HG03108 (cell line): ENCODE measurements around the gene LAMB4.

ENCODE experiments used
- ATAC-seq: cut with Tn5 transposase; IDR thresholded peaks from one replicate; pipeline ENCODE4 v1.9.1; 2021; ENCODE audit warnings: moderate library complexity; ENCODE audit not compliant: unreplicated experiment

The LAMB4 gene

DNA sequence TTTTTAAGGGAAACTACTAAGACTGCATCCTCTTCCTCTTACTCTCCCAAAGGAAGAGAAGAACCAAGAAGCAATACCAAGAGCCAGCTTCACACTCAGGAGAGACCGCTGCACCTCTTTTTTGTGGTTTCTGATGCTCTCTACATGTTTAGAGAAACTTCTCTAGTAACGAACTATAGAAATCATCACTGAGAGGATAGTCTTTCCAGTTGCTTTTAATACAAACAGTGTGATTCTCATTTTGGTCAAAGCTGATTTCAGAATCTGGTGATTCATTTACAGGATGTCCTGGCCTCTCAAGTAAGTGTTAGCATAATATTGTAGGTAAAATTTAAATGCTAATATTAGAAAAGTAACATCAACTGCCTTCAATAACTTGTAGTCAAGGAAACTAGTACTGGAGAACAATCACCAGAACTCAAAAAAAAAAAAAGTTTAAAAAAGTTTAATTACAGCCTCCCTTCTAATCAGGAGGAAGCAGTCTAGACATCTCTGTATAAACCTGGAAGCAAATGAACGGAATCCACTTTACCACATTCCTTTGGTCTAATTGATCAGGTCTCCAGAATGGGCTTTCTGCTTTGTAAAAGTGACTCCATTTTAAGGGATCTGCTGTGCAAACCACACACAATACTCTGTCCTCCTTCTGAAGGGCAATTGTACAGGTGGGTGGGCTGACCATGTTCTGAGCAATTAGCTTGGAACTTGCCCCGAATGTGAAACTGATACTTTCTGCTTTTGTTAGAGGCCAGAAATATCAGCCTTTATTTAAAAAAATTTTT lies 130.2 kb downstream of the LAMB4 start:
- ATAC-seq, result no peak

GRCh38 chr7:107998660-107999480 lies 131.3 kb downstream of the LAMB4 start:
- no peak for ATAC-seq

DNA sequence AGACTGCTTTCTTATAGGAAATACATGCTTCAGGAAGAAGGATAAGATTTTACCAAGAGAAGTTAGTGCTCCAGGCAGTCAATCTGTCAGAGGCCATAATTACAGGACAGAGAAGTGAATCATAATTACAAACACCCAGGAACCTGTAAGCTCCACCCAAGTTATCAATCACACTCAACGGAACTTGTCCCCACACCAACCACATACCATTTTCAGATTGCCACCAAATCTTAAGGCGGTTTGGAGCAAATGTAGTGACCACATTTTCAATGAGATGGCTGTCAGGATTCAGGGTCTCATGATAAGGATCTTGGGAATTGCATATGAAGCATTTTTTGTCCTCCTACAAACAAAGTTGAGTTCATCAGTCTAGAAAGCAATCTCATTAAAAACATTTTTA lies 132.0 kb downstream of the LAMB4 start:
- no peak for ATAC-seq

DNA sequence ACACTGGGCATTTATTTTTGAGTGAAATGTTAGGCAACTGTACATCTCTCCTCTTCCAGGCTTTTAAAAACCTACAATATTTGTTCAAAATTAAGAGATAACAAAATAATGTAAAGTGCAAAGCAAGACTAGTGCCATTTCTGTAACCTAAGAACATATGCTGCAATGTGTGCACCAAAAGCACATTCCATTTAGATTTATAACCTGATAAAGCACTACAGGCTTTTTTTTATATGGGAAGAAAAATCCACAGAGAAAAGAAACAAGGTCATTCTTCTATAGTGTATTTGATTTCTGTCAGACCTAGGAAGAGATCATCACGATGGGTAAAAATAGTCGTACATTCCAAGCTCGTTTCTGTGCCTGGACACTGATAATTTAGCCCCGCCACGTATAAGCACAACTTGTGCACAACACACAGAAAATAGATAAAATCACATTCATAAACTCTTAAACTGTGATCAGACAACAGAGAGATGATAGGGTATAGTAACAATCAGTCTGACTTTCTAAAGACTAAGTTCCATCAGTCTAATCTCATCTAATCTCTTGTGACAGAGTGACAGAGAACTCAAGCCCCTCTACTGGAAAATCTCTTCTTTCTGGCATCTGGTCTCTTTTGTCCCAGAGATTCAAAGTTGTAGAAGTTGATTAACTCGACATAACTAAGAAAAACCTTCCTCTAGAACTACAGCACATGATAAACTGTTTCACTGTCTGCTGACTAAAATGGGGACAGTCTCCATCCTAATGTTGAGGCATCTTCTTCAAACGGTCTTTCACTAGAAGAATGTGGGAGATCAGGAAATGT lies 133.9 kb downstream of the LAMB4 start:
- ATAC-seq, result no peak

DNA sequence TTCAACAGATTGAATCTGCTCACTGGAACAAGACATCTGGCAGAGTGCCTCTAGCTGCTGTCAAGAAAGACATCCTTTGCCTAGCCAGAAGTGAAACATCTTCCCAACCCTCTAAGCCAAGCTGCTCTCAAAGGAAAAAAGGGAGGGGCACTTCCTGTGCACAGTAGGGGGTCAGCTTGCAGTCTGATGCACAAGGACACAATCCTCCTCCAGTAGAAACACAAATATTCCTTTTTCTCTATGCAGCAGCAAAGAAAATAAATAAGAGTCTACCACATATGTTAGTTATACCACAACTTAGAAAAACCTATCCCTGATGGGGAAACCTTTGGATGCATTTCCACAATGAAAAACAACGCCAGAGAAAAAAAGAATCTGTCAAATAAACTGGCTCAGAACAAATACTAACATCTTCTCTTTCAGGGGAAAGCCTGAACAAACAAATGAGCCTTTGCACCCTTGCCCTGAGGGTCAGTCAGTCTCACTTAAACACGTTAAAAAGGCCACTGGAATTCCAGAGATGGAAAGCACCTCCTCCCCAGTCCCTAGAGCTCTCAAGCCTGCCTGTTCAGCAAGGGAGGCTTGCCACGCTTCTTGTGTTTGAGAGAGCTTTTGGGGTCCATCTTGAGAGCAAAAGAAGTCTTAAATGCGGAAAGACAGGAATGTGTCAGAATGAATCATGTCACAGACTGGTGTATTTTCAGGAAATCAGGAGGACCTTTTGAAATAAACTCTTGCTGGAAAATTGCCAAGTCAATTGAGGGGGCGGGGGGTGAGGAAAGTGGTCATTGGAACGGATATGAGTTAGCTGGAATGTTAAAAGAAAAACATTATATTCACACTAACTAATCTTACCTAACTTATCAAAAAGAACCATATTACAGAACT lies 134.7 kb downstream of the LAMB4 start:
- no peak for ATAC-seq

- no peak for ATAC-seq
These were observed 135.6 kb downstream of the LAMB4 start for GRCh38 chr7:107994421-107995030.

GRCh38 chr7:107993891-107994291 lies 136.3 kb downstream of the LAMB4 start:
- no peak for ATAC-seq

DNA sequence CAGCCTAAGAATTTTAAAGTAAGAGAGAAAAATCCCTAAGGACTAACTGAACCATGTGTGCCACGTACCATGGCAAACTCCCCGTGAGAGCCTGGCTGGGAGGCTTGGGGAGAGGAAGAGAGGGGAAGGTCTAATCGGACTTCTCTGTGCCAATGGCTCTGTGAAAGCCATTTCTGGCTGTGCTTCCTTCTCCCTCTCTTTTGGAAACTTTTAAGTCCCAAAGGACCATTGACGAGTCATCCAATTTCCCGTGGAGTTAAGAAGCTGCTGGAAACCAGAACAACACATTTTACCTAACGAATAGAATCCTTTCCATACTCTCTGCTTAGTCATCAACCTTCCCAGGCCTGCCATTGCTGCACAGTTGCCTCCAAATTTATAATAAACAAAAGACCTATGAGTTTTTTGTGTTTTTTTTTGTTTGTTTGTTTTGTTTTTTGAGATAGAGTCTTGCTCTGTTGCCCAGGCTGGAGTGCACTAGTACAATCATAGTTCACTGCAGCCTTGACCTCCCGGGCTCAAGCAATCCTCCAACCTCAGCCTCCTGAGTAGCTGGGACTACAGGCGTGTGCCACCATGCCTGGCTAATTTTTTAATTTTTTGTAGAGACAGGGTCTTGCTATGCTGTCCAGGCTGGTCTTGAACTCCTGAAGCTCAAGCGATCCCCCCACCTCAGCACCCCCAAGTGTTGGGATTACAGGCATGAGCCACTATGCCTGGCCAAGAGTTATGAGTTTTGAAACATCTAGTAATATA lies 140.4 kb downstream of the LAMB4 start:
- no peak for ATAC-seq

DNA sequence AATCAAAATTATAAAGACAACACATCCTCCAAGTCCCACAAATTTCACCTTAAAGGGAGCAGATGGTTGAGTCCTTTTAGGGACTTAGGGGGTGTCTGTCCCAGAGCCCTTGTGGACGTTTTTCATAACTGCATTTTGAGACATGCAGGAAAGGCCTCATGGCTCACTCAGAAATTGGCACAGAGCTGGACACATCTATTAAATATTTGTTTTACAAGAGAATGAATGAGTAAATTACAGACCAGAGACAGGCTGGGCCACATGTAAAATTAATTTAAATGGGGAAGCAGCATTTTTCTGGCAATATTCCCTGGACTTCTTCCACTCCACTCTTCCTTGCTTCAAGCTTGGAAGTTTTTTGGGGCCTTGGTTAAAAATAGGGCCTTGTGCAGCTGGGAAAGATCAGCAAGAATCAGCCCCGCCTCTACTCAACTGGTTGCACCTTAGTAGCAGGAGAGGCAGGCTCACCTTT lies 147.2 kb downstream of the LAMB4 start:
- no peak for ATAC-seq

GRCh38 chr7:107982042-107982840 lies 147.9 kb downstream of the LAMB4 start:
- no peak for ATAC-seq

DNA sequence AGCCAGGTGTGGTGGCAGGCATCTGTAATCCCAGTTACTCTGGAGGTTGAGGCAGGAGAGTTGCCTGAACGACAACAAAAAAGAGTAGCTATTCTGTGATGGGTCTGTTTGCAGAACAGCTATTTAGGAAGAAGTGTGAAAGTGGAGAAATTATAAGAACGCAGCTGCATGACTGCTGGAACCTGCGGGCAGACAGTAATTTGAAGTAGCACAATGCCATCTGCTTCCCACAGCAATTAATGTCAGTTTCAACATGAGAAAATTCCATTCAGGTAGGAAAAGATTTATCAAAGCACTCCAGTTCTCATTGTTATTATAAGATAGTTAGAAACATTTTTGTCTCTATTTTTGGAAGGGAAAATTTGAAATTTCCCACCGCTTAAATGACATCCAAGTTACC lies 148.7 kb downstream of the LAMB4 start:
- no peak for ATAC-seq

- ATAC-seq, result no peak
These were observed 149.4 kb downstream of the LAMB4 start for GRCh38 chr7:107980671-107981190.

DNA sequence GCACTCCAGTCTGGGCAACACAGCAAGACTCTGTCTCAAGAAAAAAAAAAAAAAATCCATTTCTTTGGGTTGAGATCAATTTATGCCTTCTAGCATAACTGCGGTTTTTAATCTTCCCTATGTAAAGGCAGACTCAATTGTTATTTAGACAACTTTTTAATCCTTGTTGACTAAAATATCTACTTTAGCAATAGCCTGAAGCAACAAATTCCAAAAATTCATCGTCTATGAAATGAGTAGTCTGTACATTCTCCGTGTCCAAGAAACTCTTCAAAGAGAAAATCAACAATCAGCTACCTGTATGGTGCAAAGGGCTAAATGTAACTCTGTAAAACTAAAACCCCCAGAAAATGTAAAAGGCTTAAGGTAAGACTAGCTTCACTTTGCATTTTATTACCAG lies 150.0 kb downstream of the LAMB4 start:
- no peak for ATAC-seq

- no peak for ATAC-seq
These were observed 151.2 kb downstream of the LAMB4 start for GRCh38 chr7:107978815-107979408.

DNA sequence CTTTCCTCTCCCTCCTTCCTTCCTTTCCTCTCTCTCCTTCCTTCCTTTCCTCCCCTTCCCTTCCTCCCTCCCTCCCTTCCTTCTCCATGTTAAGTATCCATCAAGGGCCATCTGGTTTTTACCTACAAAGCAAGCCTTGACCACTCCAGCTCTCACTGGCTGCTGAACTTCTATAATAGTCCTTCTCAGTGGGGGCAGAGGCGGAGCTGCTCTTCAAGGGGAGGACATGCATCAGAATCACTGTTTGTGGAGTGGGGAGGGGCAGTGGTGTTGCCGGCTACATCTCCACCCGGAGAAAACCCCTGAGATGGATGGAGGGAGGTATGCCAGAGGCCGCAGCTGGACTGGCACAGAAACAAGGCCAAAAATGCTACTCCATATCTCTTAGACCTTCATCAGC lies 153.1 kb downstream of the LAMB4 start:
- ATAC-seq, result no peak

- no peak for ATAC-seq
These were observed 153.5 kb downstream of the LAMB4 start for GRCh38 chr7:107976620-107977019.

- no peak for ATAC-seq
These were observed 154.7 kb downstream of the LAMB4 start for GRCh38 chr7:107975394-107976013.
